ENCODE data around the gene INHBE. TPM values are rescaled to one million over a fixed set of nuclear protein-coding genes. Genes with fewer than 3 reads are reported as not detected.
A peak's percentile ranks its signal among the peaks of the same experiment; 100 is the strongest.
"Not testable (repeated sequence)": the region's sequence is repeated elsewhere in the genome, so short reads cannot be mapped to it uniquely, and the experiment has no call there.

INHBE gene, protein sequence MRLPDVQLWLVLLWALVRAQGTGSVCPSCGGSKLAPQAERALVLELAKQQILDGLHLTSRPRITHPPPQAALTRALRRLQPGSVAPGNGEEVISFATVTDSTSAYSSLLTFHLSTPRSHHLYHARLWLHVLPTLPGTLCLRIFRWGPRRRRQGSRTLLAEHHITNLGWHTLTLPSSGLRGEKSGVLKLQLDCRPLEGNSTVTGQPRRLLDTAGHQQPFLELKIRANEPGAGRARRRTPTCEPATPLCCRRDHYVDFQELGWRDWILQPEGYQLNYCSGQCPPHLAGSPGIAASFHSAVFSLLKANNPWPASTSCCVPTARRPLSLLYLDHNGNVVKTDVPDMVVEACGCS
- polyA plus RNA-seq (2011; rRNA removed) (10.8 TPM in 2 replicates), polyA minus RNA-seq (2011; rRNA and poly(A)+ RNA removed) (8.3 and 9.8 TPM in 2 replicates)

DNA sequence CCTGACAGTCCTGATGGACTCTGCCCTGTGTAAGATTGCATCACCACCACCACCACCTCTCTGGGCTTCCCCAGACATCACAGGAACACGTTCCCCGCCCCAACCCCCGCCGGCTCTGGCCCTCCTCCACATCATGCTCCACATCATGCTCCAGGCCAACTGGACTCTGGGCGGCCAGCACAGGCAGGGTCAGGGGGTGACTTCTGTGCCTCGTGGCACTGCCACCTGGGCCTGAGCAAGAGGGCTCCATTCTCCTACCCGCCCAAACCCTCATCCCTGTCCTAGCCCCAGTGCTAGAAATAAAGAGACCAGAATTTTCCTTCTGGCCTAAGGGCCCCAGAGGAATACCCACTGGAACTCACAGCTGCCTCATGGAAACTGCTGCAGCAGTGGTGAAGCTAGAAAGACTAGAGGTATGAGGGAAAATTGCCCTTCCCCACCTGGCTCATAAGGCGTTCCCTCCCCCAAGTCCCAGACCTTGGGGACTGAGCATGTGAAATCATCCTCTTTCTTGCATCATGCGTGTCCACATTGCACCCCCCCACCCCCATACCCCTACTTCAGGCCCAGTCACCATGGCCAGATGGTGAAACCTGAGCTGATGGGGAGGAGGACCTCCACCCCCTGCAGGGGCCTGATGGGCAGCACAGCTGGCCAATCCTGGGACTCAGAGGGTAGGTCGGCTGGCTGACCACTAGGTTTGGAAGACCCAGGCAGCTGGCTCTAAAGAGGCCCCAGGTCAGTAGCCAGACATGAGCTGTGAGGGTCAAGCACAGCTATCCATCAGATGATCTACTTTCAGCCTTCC lies at the start of gene INHBE:
INHBE (plus strand) TSS at position 742 of the 808 bp plus-strand sequence. CDS start 230 bp downstream, outside the sequence.
- Histone ChIP-seq H3K4me3 (ENCODE audit: low read depth, low read length) (peak within 1 kb of the TSS; percentile 44), H3K9me3 (ENCODE audit: control insufficient read depth, insufficient read depth, low read length) (no peaks in the 10 kb centered on the region; the same call in 1 of the 2 replicates), H3K27me3 (ENCODE audit: control insufficient read depth, insufficient read depth, low read length) (no peaks in the 10 kb centered on the region), H3K27ac (ENCODE audit: low read depth, low read length) (peak within 1 kb of the TSS; percentile 98)
- TF ChIP-seq, protein P1, sequence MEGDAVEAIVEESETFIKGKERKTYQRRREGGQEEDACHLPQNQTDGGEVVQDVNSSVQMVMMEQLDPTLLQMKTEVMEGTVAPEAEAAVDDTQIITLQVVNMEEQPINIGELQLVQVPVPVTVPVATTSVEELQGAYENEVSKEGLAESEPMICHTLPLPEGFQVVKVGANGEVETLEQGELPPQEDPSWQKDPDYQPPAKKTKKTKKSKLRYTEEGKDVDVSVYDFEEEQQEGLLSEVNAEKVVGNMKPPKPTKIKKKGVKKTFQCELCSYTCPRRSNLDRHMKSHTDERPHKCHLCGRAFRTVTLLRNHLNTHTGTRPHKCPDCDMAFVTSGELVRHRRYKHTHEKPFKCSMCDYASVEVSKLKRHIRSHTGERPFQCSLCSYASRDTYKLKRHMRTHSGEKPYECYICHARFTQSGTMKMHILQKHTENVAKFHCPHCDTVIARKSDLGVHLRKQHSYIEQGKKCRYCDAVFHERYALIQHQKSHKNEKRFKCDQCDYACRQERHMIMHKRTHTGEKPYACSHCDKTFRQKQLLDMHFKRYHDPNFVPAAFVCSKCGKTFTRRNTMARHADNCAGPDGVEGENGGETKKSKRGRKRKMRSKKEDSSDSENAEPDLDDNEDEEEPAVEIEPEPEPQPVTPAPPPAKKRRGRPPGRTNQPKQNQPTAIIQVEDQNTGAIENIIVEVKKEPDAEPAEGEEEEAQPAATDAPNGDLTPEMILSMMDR (IDR thresholded peaks at IDR 0.05; ENCODE audit: low read depth, low read length), result no peak
- DNase-seq (ENCODE audit: low read depth, low spot score), result peak; percentile 94
- ChIA-PET POLR2A (interaction anchor here (0.7 kb wide), 1 partner anchor 114 kb away, joined by 7 read pairs; no protein-coding TSS in a partner anchor), CTCF (interaction anchor here (0.6 to 5.7 kb wide), 11 partner anchors 45 to 241 kb away, joined by 3 to 294 read pairs (median 5); no protein-coding TSS in a partner anchor)

DNA sequence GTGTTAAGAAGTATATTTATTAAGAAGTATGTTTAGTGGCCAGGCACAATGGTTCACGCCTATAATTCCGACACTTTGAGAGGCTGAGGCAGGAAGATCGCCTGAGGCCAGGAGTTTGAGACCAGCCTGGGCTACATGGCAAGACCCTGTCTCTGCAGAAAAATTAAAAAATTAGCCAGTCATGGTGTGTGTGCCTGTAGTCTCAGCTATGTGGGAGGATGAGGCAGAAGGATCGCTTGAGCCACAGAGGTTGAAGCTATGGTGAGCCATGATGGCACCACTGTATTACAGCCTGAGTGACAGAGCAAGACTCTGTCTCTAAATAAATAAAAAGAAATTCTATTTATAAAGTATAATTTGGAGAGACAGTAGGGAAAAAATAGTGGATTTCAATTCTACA lies 44.6 kb upstream of the INHBE start:
- TF ChIP-seq, protein P1 (IDR thresholded peaks at IDR 0.05; ENCODE audit: low read depth, low read length), result no peak
- Histone ChIP-seq H3K27ac (ENCODE audit: low read depth, low read length) (no peak overlapping the region), H3K9me3 (ENCODE audit: control insufficient read depth, insufficient read depth, low read length) (no peaks in the 10 kb centered on the region), H3K4me3 (ENCODE audit: low read depth, low read length) (no peak overlapping the region), H3K27me3 (ENCODE audit: control insufficient read depth, insufficient read depth, low read length) (no peaks in the 10 kb centered on the region)
- ChIA-PET CTCF (interaction anchor here (0.7 to 3.0 kb wide), 5 partner anchors 11 to 103 kb away, joined by 4 to 14 read pairs (median 5); partner anchors contain the start of gene GLI1), POLR2A (interaction anchor here (0.6 kb wide), 1 partner anchor 125 kb away, joined by 6 read pairs; no protein-coding TSS in a partner anchor)
- DNase-seq (ENCODE audit: low read depth, low spot score), result no peak

DNA sequence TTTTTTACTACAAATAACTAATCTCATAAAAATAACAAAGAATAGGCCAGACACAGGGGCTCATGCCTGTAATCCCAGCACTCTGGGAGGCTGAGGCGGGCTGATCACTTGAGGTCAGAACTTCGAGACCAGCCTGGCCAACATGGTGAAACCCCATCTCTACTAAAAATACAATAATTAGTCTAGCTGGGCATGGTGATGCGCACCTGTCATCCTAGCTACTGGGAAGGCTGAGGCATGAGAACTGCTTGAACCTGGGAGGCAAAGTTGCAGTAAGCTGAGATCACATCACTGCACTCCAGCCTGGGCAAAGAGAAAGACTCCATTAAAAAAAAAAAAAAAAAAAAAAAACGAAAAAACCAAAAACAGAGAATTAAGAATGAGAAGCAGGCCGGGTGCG lies 40.9 kb upstream of the INHBE start:
- CTCF ChIA-PET, result interaction anchor here (0.6 kb wide), 1 partner anchor 41 kb away, joined by 3 read pairs; no protein-coding TSS in a partner anchor
- not testable (repeated sequence) for DNase-seq (ENCODE audit: low read depth, low spot score); H3K9me3 ChIP-seq (ENCODE audit: control insufficient read depth, insufficient read depth, low read length); H3K4me3 ChIP-seq (ENCODE audit: low read depth, low read length); H3K27ac ChIP-seq (ENCODE audit: low read depth, low read length); H3K27me3 ChIP-seq (ENCODE audit: control insufficient read depth, insufficient read depth, low read length)
- POLR2A ChIA-PET, result interaction anchor here (0.7 kb wide), 2 partner anchors 113 to 119 kb away, joined by 4 read pairs; no protein-coding TSS in a partner anchor

DNA sequence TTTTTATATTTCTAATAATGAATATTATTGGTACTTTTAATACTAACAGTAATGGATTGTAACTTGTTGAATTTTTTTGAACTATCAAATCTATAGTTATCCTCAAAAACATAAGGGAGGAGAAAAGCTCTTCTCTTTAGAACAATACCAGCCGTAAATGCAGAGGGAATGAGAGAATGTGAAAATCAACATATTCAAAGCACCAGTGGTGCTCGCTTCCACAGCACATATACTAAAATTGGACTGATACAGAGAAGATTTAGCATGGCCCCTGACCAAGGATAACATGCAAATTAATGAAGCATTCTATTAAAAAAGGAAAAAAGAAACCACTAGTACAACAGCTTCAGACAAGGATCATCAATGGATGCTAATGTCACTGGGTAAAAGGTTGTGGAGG lies 40.0 kb upstream of the INHBE start:
- Histone ChIP-seq H3K27me3 (ENCODE audit: control insufficient read depth, insufficient read depth, low read length) (no peaks in the 10 kb centered on the region), H3K4me3 (ENCODE audit: low read depth, low read length) (no peak overlapping the region), H3K27ac (ENCODE audit: low read depth, low read length) (no peak overlapping the region), H3K9me3 (ENCODE audit: control insufficient read depth, insufficient read depth, low read length) (no peaks in the 10 kb centered on the region)
- no peak for DNase-seq (ENCODE audit: low read depth, low spot score)
- TF ChIP-seq, protein P1 (IDR thresholded peaks at IDR 0.05; ENCODE audit: low read depth, low read length), result no peak
- ChIA-PET CTCF (interaction anchor here (0.9 kb wide), 1 partner anchor 14 kb away, joined by 3 read pairs; no protein-coding TSS in a partner anchor), POLR2A (interaction anchor here (0.7 kb wide), 1 partner anchor 112 kb away, joined by 4 read pairs; no protein-coding TSS in a partner anchor)

All from AG04450 (cell line).